GM12878 (cell line): ENCODE results near the gene MRPS5. TPM values are rescaled to one million over a fixed set of nuclear protein-coding genes. Genes with fewer than 3 reads are reported as not detected.

Experiments used
- ATAC-seq: fragments of 200-7000 bp; cut with Tn5 transposase; 3 replicates; pipeline ENCODE4 v1.9.1; 2020; ENCODE audit warnings: mild to moderate bottlenecking, moderate library complexity
- BruUV-seq: library from RNA; stranded (reverse); fragments of 400-500 nt; replicated peaks from 2 replicates; lab custom pipeline; 2021; lab: Mats Ljungman, UMichigan
- CTCF ChIA-PET: fragments of 300-600 bp; sonication (Branson Sonifier 250); formaldehyde crosslinking; extraction: SDS; loops from one replicate; lab custom pipeline; 2021; ENCODE audit warnings: inconsistent platforms; lab: Yijun Ruan, JAX
- POLR2A ChIA-PET: fragments of 350-600 bp; formaldehyde crosslinking; extraction: SDS; loops from one replicate; lab custom pipeline; 2021; ENCODE audit warnings: inconsistent platforms; lab: Charles Lee
- RAD21 ChIA-PET: fragments of 300-600 bp; sonication (Branson Sonifier 250); formaldehyde crosslinking; loops from one replicate; lab custom pipeline; 2023; ENCODE audit warnings: antibody characterized with exemption; ENCODE audit not compliant: unreplicated experiment; lab: Charles Lee
- SMC1A ChIA-PET: fragments of 300-600 bp; sonication (Branson Sonifier 250); formaldehyde crosslinking; loops from one replicate; lab custom pipeline; 2023; ENCODE audit not compliant: unreplicated experiment, uncharacterized antibody; lab: Charles Lee
- DNase-seq: peaks from one replicate; pipeline ENCODE4 v3.0.0-alpha.2; 2011; ENCODE audit warnings: low read depth, low spot score
- FAIRE-seq: peaks from 3 replicates; lab custom pipeline; 2011; peaks lifted over from hg19 to GRCh38; lab: Jason Lieb, UNC
- H2AFZ ChIP-seq: 2 replicates; pipeline ENCODE4 v1.6.0; 2011; ENCODE audit warnings: low read depth, low read length, control low read depth; ENCODE audit not compliant: control insufficient read depth
- H3K27ac ChIP-seq: 2 replicates; pipeline ENCODE4 v1.5.1; 2011; ENCODE audit warnings: control low read depth; ENCODE audit not compliant: control insufficient read depth, insufficient read depth
- H3K27me3 ChIP-seq, 2 experiments: replicated peaks in 1 of 2; 2 replicates each; pipeline versions ENCODE4 v1.6.0 to v1.6.1; 2011; ENCODE audit warnings: low read length in 1 of 2; ENCODE audit not compliant: control insufficient read depth in 2 of 2, insufficient read depth in 2 of 2
- H3K36me3 ChIP-seq, 2 experiments: 2 replicates each; pipeline ENCODE4 v1.5.1; 2011; ENCODE audit warnings: low read length in 1 of 2; ENCODE audit not compliant: control insufficient read depth in 2 of 2, insufficient read depth in 2 of 2
- H3K4me1 ChIP-seq: 2 replicates; pipeline ENCODE4 v1.6.1; 2011; ENCODE audit warnings: mild to moderate bottlenecking, low read length, moderate library complexity, mixed read lengths; ENCODE audit not compliant: control insufficient read depth, insufficient read depth
- H3K4me2 ChIP-seq: 2 replicates; pipeline ENCODE4 v1.6.0; 2011; ENCODE audit warnings: control low read depth; ENCODE audit not compliant: control insufficient read depth, insufficient read depth
- H3K4me3 ChIP-seq: fragments of 200-600 bp; sonication (generic); 2 replicates; pipeline ENCODE4 v1.5.1; 2016
- H3K79me2 ChIP-seq: 2 replicates; pipeline ENCODE4 v1.6.0; 2011; ENCODE audit warnings: low read length; ENCODE audit not compliant: control insufficient read depth, insufficient read depth
- H3K9ac ChIP-seq: 2 replicates; pipeline ENCODE4 v1.8.0; 2011; ENCODE audit warnings: low read length, control low read depth, mixed read lengths; ENCODE audit not compliant: control insufficient read depth, insufficient read depth
- H3K9me3 ChIP-seq: replicated peaks from 3 replicates; pipeline ENCODE4 v1.5.1; 2011; ENCODE audit warnings: mild to moderate bottlenecking, low read length; ENCODE audit not compliant: control insufficient read depth, insufficient read depth
- H4K20me1 ChIP-seq: 2 replicates; pipeline ENCODE4 v1.6.0; 2011; ENCODE audit not compliant: control insufficient read depth, insufficient read depth
- BRCA1 ChIP-seq: IDR thresholded peaks from 2 replicates; pipeline ENCODE4 v1.6.1; 2011; ENCODE audit warnings: low read depth, low read length, improper control_type of control experiment
- DPF2 ChIP-seq: fragments of 450-650 bp; IDR thresholded peaks from 2 replicates; pipeline ENCODE4 v1.6.1; 2017; ENCODE audit warnings: mild to moderate bottlenecking
- EP300 ChIP-seq, 2 experiments: fragments of 150-350 bp in 1 of 2; IDR thresholded peaks; 2 replicates each; pipeline ENCODE4 v1.6.1; 2011 to 2012; ENCODE audit warnings: low read depth in 2 of 2, low read length in 2 of 2, borderline replicate concordance in 1 of 2, improper control_type of control experiment in 1 of 2, inconsistent platforms in 1 of 2; ENCODE audit not compliant: control insufficient read depth in 1 of 2
- IRF4 ChIP-seq: IDR thresholded peaks from 2 replicates; pipeline ENCODE4 v1.6.1; 2011; ENCODE audit warnings: low read depth, low read length
- MTA3 ChIP-seq: IDR thresholded peaks from 2 replicates; pipeline ENCODE4 v1.6.1; 2012; ENCODE audit warnings: low read length, inconsistent platforms, borderline replicate concordance
- MYB ChIP-seq: fragments of 150-350 bp; IDR thresholded peaks from 2 replicates; pipeline ENCODE4 v1.6.1; 2014; ENCODE audit warnings: mild to moderate bottlenecking, low read depth, low read length, borderline replicate concordance
- NR2F1 ChIP-seq: fragments of 450-650 bp; conservative IDR thresholded peaks from 2 replicates; pipeline ENCODE4 v1.6.1; 2017; ENCODE audit warnings: mild to moderate bottlenecking
- PAX5 ChIP-seq: IDR thresholded peaks from 2 replicates; pipeline ENCODE4 v1.6.1; 2011; ENCODE audit warnings: low read depth, low read length, borderline replicate concordance
- PML ChIP-seq: IDR thresholded peaks from 2 replicates; pipeline ENCODE4 v1.6.1; 2012; ENCODE audit warnings: low read length, inconsistent platforms
- RAD21 ChIP-seq: IDR thresholded peaks from 2 replicates; pipeline ENCODE4 v1.6.1; 2011; ENCODE audit warnings: mild to moderate bottlenecking, low read depth, low read length, moderate library complexity; ENCODE audit not compliant: insufficient read depth
- RAD51 ChIP-seq: fragments of 450-650 bp; IDR thresholded peaks from 2 replicates; pipeline ENCODE4 v1.6.1; 2016; ENCODE audit warnings: moderate library complexity, mild to moderate bottlenecking, inconsistent platforms
- SMAD1 ChIP-seq: fragments of 450-650 bp; IDR thresholded peaks from 2 replicates; pipeline ENCODE4 v1.6.1; 2018; ENCODE audit warnings: mild to moderate bottlenecking, low read depth; ENCODE audit not compliant: partially characterized antibody
- SMAD5 ChIP-seq: IDR thresholded peaks from 2 replicates; pipeline ENCODE4 v1.6.1; 2016; ENCODE audit warnings: antibody characterized with exemption, low read depth
- SP1 ChIP-seq: IDR thresholded peaks from one replicate; pipeline ENCODE4 v1.6.1; 2011; ENCODE audit warnings: low read depth, low read length
- ZBTB11 ChIP-seq: fragments of 450-650 bp; formaldehyde crosslinking; IDR thresholded peaks from 2 replicates; pipeline ENCODE4 v1.5.0; 2022; ENCODE audit warnings: mild to moderate bottlenecking, missing genetic modification characterization
- WGBS: methylation state at CpG from one replicate; pipeline ENCODE4 v1.1.6; 2016; ENCODE audit warnings: low lambda C conversion rate; ENCODE audit not compliant: insufficient replicate concordance, insufficient coverage; ENCODE audit errors: missing lambda C conversion rate; 5-methylcytosine and 5-hydroxymethylcytosine counted together
- in situ Hi-C: fragments of 300-500 bp; cut with MboI; formaldehyde crosslinking; loops from 9 replicates; pipeline ENCODE4 v1.14.3; 2018; ENCODE audit warnings: mixed read lengths
- intact Hi-C: fragments of 100-400 bp; cut with micrococcal nuclease; formaldehyde crosslinking; loops from one replicate; pipeline ENCODE4 v1.14.2; 2022; ENCODE audit not compliant: unreplicated experiment
- polyA plus RNA-seq, 11 experiments: library from polyadenylated mRNA; depleted of rRNA in 4 of 11; unstranded in 6 of 11; stranded (reverse) in 5 of 11; fragments of >200 nt; fragmentation: Nextera tagmentation in 4 of 11; fragmentation: Illumina TruSeq in 1 of 11; extraction: Ambion mirVana in 4 of 11; extraction: Trizol in 1 of 11; gene quantifications; 1 replicate in 1 of 11; 2 replicates in 10 of 11; pipeline versions ENCODE4 v1.2.1 to v1.2.3, GENCODE V29; 2011 to 2016; ENCODE audit warnings: inconsistent platforms in 2 of 11, missing spikeins in 2 of 11, low read depth in 1 of 11
- total RNA-seq, 4 experiments: library from RNA; depleted of rRNA in 3 of 4; stranded (reverse); fragments of >200 nt in 3 of 4; fragmentation: Illumina TruSeq in 1 of 4; extraction: Trizol in 1 of 4; gene quantifications; 2 replicates each; pipeline versions ENCODE4 v1.2.1 to v1.2.3, GENCODE V29; 2013 to 2021

The MRPS5 gene
- total and polyA plus RNA-seq, 10 of the 15 experiments (the other 5 are each of a cell fraction or from before 2014, with no cell fraction given): 54.8 to 93.0 (median 76.3) TPM

- TF ChIP-seq ZBTB11 (CRISPR knock-in tag): no peak
- TF ChIP-seq PAX5: no peak
Measured at GRCh38 chr2:95059656-95060370, 61.8 kb downstream of the MRPS5 start (continued).

GRCh38 chr2:95058989-95059641 is 62.5 kb downstream of the MRPS5 start:
- no peaks in the 10 kb centered on the region for H4K20me1 ChIP-seq
- TF ChIP-seq MTA3: no peak
- TF ChIP-seq SMAD1: no peak
- no peak for TF ChIP-seq RAD51
- no peak for TF ChIP-seq DPF2
- TF ChIP-seq EP300 (IDR thresholded peaks at IDR 0.05; ENCODE audit: borderline replicate concordance in 1 of 2, control insufficient read depth in 1 of 2, low read depth in 2 of 2, low read length in 2 of 2): no peak
- no peak for TF ChIP-seq SMAD5
- no peak for TF ChIP-seq PML
- no peak for TF ChIP-seq RAD21
- TF ChIP-seq BRCA1: no peak
- TF ChIP-seq SP1: no peak
- no peak for TF ChIP-seq MYB
- TF ChIP-seq NR2F1: no peak
- no peak for TF ChIP-seq IRF4
- POLR2A ChIA-PET: no interaction called here
- RAD21 ChIA-PET: no interaction called here
- WGBS: 59% methylated on average over 10 of the region's 11 CpGs
- SMC1A ChIA-PET: interaction anchor here (1.5 kb wide), 1 partner anchor 16 kb away, joined by 5 read pairs; no protein-coding TSS in a partner anchor
- BruUV-seq: no TSS peak
- no peak for ATAC-seq
- no peaks in the 10 kb centered on the region for H3K9me3 ChIP-seq
- H3K4me1 ChIP-seq: peaks cover 30% of the 10 kb centered on the region
- H3K9ac ChIP-seq: no peak overlapping the region
- H3K4me2 ChIP-seq: no peak overlapping the region
- in situ Hi-C loops: no loop called here
- CTCF ChIA-PET: no interaction called here
- H3K36me3 ChIP-seq: no peaks in the 10 kb centered on the region
- DNase-seq: no peak
- H2AFZ ChIP-seq: no peak overlapping the region
- no peaks in the 10 kb centered on the region for H3K79me2 ChIP-seq
- intact Hi-C loops: no loop called here
- H3K27me3 ChIP-seq: no peaks in the 10 kb centered on the region
- no peak overlapping the region for H3K27ac ChIP-seq
- H3K4me3 ChIP-seq: no peak overlapping the region
- FAIRE-seq: no peak
